Left lung (tissue), 10 donors: ENCODE data around the gene R3HCC1L. TPM values are rescaled to one million over a fixed set of nuclear protein-coding genes. Genes with fewer than 3 reads are reported as not detected.

Experiments used
- ATAC-seq: fragments of 200-7000 bp; cut with Tn5 transposase; one replicate; pipeline ENCODE4 v1.9.1; 2020; ENCODE audit warnings: moderate library complexity
- DNase-seq, 4 donors: peaks; one replicate each; pipeline ENCODE4 v3.0.0-alpha.2; 2013 to 2020
- H3K27ac ChIP-seq, 2 donors: fragments of 200-600 bp; sonication (generic) in 1 of 2; one replicate each; pipeline versions ENCODE4 v1.5.0 to v1.8.0; 2020 to 2021
- H3K27me3 ChIP-seq, 2 donors: fragments of 200-600 bp; sonication (generic) in 1 of 2; one replicate each; pipeline versions ENCODE4 v1.5.0 to v1.8.0; 2020 to 2021
- H3K36me3 ChIP-seq, 2 donors: fragments of 200-600 bp; sonication (generic) in 1 of 2; one replicate each; pipeline versions ENCODE4 v1.5.0 to v1.8.0; 2020 to 2021
- H3K4me1 ChIP-seq, 2 donors: fragments of 200-600 bp; one replicate each; pipeline ENCODE4 v1.8.0; 2021
- H3K4me3 ChIP-seq, 2 donors: fragments of 200-600 bp; sonication (generic) in 1 of 2; one replicate each; pipeline versions ENCODE4 v1.5.0 to v1.8.0; 2020 to 2021; ENCODE audit warnings: mild to moderate bottlenecking in 1 of 2
- H3K9me3 ChIP-seq, 2 donors: fragments of 200-600 bp; sonication (generic) in 1 of 2; one replicate each; pipeline versions ENCODE4 v1.5.0 to v1.8.0; 2020 to 2021
- intact Hi-C, 2 donors: fragments of 100-400 bp; cut with DNase I; formaldehyde crosslinking; loops; one replicate each; pipeline versions ENCODE4 v1.11.2 to v1.14.2; 2022
- polyA plus RNA-seq, 6 donors: library from polyadenylated mRNA; unstranded; fragments of 120-200 nt; gene quantifications; one replicate each; pipeline ENCODE4 v1.2.1, GENCODE V29; 2013; ENCODE audit not compliant: insufficient read length in 6 of 6
- total RNA-seq, 2 donors: library from RNA; stranded (reverse); fragmentation: NEBNext Ultra II Directional; extraction: Animal tissue kit (Norgen Biotek cat#: 25700); gene quantifications; one replicate each; pipeline ENCODE4 v1.2.1, GENCODE V29; 2021
- TF ChIP-seq, protein P1 (sequence below), 2 donors: fragments of 200-600 bp; sonication (generic) in 1 of 2; IDR thresholded peaks; one replicate each; pipeline versions ENCODE4 v1.5.0 to v1.8.0; 2021; ENCODE audit warnings: antibody characterized with exemption in 2 of 2
- donor health status: DM: no; HTN: yes; CAD: no.
- donor health status: DM: no; HTN: no; CAD: no.

The R3HCC1L gene
- total and polyA plus RNA-seq, 8 donors = 10.3 to 24.1 (median 18.5) TPM

DNA sequence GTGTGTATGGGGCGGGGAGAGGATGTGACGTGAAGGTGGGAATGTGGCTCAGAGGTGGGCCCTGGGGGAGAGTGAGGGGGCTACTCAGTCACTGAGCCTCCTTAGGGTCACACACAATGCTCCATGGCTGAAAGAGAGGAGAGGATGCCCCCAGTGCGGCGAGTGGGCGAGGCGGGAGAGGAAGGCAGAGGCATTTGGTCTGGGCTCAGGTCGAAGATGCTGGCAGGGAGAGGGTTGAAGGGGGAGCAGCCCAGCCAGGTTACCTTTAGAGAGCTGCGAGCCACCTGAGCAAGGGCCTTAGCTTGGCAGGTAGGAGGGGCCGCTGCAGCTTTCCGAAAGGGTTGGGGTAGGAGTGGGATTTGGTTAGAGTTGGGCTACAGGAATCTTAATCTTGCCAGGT is 138.2 kb downstream of the R3HCC1L start:
- TF ChIP-seq, protein P1, sequence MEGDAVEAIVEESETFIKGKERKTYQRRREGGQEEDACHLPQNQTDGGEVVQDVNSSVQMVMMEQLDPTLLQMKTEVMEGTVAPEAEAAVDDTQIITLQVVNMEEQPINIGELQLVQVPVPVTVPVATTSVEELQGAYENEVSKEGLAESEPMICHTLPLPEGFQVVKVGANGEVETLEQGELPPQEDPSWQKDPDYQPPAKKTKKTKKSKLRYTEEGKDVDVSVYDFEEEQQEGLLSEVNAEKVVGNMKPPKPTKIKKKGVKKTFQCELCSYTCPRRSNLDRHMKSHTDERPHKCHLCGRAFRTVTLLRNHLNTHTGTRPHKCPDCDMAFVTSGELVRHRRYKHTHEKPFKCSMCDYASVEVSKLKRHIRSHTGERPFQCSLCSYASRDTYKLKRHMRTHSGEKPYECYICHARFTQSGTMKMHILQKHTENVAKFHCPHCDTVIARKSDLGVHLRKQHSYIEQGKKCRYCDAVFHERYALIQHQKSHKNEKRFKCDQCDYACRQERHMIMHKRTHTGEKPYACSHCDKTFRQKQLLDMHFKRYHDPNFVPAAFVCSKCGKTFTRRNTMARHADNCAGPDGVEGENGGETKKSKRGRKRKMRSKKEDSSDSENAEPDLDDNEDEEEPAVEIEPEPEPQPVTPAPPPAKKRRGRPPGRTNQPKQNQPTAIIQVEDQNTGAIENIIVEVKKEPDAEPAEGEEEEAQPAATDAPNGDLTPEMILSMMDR (IDR thresholded peaks at IDR 0.05) = no peak
- Histone ChIP-seq H3K27me3 (peaks cover 0 to 15% of the 10 kb centered on the region in 2 donors), H3K36me3 (no peaks in the 10 kb centered on the region), H3K9me3 (no peaks in the 10 kb centered on the region), H3K27ac (no peak overlapping the region), H3K4me1 (peaks cover 15 to 18% of the 10 kb centered on the region in 2 donors), H3K4me3 (no peak overlapping the region)
- intact Hi-C loops = no loop called here
- ATAC-seq (no peak), DNase-seq (no peak)

DNA sequence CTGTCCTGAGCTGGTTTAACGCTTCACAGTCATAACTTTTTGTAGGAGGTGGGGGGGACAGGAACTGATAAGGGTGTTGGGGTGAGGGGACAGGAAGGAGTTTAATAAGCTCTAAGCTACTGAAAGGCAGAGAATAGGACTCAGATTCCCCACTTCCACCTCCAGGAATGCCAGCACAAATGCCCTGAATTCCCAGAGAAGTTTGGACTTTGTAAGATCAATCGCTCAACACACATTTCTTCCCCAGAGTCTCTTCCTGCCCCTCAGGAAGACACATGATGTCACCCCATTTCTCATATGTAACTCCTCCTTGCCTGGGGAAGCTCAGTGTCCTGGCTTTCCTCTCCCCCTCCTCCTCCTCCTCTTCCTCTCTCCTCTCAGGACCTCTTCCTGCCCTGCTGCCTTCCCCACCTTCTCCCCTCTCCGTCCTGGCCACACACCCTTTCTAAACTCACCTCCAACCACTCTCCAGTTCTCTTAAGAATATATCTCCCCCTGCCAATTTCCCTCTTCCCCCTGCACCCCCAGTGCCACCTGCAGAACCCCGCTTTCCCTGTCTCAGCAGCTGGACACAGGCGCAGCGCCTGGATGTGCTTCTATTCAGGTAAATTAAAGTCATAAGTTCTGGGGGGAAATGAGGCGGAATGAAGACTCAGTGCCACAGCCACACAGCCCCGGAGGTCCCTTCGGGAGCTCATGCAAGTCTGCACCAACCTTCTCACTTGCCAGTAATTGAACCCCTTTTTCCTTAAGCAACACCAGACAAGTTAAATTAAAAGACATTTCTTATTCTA is 138.8 kb downstream of the R3HCC1L start:
- DNase-seq (no peak), ATAC-seq (no peak)
- intact Hi-C loops = no loop called here
- no peak overlapping the region for H3K4me3 ChIP-seq
- H3K4me1 ChIP-seq = peaks cover 14 to 15% of the 10 kb centered on the region in 2 donors
- TF ChIP-seq, protein P1 (IDR thresholded peaks at IDR 0.05) = no peak
- peaks cover 0 to 10% of the 10 kb centered on the region in 2 donors for H3K27me3 ChIP-seq
- no peak overlapping the region for H3K27ac ChIP-seq
- no peaks in the 10 kb centered on the region for H3K9me3 ChIP-seq
- no peaks in the 10 kb centered on the region for H3K36me3 ChIP-seq

DNA sequence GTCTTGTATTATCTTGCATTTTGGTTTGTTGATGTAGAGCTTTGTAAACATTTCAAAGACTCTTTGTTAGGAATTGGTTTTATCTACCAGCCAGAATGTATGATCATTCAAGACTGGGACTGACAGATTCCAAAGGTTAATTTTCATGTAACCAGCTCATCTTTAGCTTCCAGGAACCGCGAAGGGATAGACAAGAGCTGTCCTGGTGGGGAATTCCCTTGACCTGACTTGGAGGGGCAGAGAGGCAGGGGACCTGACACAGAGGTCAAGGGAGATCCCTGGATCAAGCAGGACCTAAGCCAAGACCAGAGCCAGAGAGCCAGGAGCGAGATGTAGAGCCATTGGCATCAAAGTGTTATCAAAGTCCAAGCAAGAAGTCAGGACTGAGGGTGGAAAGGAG is 140.1 kb downstream of the R3HCC1L start:
- ATAC-seq (no peak), DNase-seq (no peak)
- H3K4me3 ChIP-seq = no peak overlapping the region
- peaks cover 5% of the 10 kb centered on the region in 2 donors for H3K4me1 ChIP-seq
- TF ChIP-seq, protein P1 (IDR thresholded peaks at IDR 0.05) = no peak
- H3K27ac ChIP-seq = no peak overlapping the region
- H3K36me3 ChIP-seq = no peaks in the 10 kb centered on the region
- intact Hi-C loops = no loop called here
- no peaks in the 10 kb centered on the region for H3K9me3 ChIP-seq
- H3K27me3 ChIP-seq = no peaks in the 10 kb centered on the region

DNA sequence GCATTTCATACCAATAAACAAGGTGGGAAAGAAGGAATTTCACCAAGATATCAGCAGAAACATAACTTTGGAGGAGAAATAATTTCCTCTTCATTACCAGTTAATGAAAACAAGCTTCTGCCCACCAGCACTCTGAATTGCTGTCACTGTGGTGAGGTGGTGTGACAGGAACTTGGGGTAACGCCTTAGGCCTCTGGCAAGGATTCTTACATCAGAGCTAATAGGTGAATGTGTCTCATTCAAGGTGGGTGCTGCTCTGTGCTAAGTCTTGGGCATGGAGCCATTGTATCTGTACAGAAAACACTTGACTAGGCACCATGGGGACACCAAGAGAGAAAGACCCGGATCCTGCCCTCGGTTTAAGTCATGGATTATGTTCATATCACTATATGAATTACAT is 141.9 kb downstream of the R3HCC1L start:
- Histone ChIP-seq H3K36me3 (no peaks in the 10 kb centered on the region), H3K27me3 (no peaks in the 10 kb centered on the region), H3K4me1 (no peaks in the 10 kb centered on the region), H3K27ac (no peak overlapping the region), H3K4me3 (no peak overlapping the region), H3K9me3 (no peaks in the 10 kb centered on the region)
- TF ChIP-seq, protein P1 (IDR thresholded peaks at IDR 0.05) = no peak
- no peak for DNase-seq
- ATAC-seq = no peak
- intact Hi-C loops = no loop called here

DNA sequence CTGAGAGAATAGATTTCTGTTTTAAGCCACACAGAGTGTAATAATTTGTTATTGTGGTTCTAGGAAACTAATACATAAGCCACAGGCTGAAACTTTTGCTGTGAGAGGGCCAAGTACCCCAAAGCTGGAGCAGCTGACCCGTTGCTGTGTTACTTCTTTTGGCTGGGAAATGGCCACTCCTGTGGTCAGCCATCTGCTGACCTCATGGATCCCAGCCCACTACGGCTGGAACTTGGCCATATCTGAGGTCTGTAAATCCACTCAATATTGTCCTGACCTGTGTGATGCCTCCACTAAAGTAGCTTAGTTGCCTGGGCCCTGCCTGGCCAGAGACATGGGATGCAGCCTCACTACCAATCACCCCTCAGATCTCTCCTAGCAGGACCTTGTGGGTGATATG is 151.0 kb downstream of the R3HCC1L start:
- no peaks in the 10 kb centered on the region for H3K4me1 ChIP-seq
- peaks cover 0 to 4% of the 10 kb centered on the region in 2 donors for H3K27me3 ChIP-seq
- DNase-seq (no peak), ATAC-seq (no peak)
- TF ChIP-seq, protein P1 (IDR thresholded peaks at IDR 0.05) = no peak
- no peaks in the 10 kb centered on the region for H3K9me3 ChIP-seq
- intact Hi-C loops = no loop called here
- no peak overlapping the region for H3K27ac ChIP-seq
- no peaks in the 10 kb centered on the region for H3K36me3 ChIP-seq
- no peak overlapping the region for H3K4me3 ChIP-seq
